ENCODE measurements around the gene ABCG2.

The ABCG2 gene

GRCh38 chr4:88158489-88159228, at the start of gene ABCG2:
ABCG2 (minus strand) TSS chr4:88158639; CDS start chr4:88139995, 18,644 bp downstream.
- peak; percentile 22 for DNase-seq

GRCh38 chr4:88208156-88208555, 49.7 kb upstream of the ABCG2 start:
- DNase-seq, result no peak

GRCh38 chr4:88207171-88207570, 48.7 kb upstream of the ABCG2 start:
- DNase-seq, result no peak

GRCh38 chr4:88204882-88205281, 46.4 kb upstream of the ABCG2 start:
- no peak for DNase-seq

GRCh38 chr4:88202443-88202842, 44.0 kb upstream of the ABCG2 start:
- DNase-seq, result no peak

GRCh38 chr4:88200186-88200585, 41.7 kb upstream of the ABCG2 start:
- DNase-seq, result no peak

GRCh38 chr4:88196523-88197185, 38.2 kb upstream of the ABCG2 start:
- no peak for DNase-seq

- no peak for DNase-seq
Measured at GRCh38 chr4:88196013-88196365, 37.5 kb upstream of the ABCG2 start.

- DNase-seq, result no peak
Measured at GRCh38 chr4:88195328-88196012, 37.0 kb upstream of the ABCG2 start.

GRCh38 chr4:88191404-88191803, 33.0 kb upstream of the ABCG2 start:
- DNase-seq, result no peak

GRCh38 chr4:88189881-88190585, 31.6 kb upstream of the ABCG2 start:
- no peak for DNase-seq

- no peak for DNase-seq
Measured at GRCh38 chr4:88189418-88189738, 30.9 kb upstream of the ABCG2 start.

- no peak for DNase-seq
Measured at GRCh38 chr4:88188738-88189417, 30.4 kb upstream of the ABCG2 start.

GRCh38 chr4:88187766-88188165, 29.3 kb upstream of the ABCG2 start:
- no peak for DNase-seq

GRCh38 chr4:88185906-88186305, 27.5 kb upstream of the ABCG2 start:
- DNase-seq, result no peak

GRCh38 chr4:88179261-88179660, 20.8 kb upstream of the ABCG2 start:
- no peak for DNase-seq

- DNase-seq, result no peak
Measured at GRCh38 chr4:88178626-88179231, 20.3 kb upstream of the ABCG2 start.

- DNase-seq, result peak; percentile 10
Measured at GRCh38 chr4:88177983-88178625, 19.7 kb upstream of the ABCG2 start.

GRCh38 chr4:88172987-88173386, 14.5 kb upstream of the ABCG2 start:
- no peak for DNase-seq

GRCh38 chr4:88171206-88171605, 12.8 kb upstream of the ABCG2 start:
- DNase-seq, result no peak

- DNase-seq, result no peak
Measured at GRCh38 chr4:88169298-88169697, 10.9 kb upstream of the ABCG2 start.

GRCh38 chr4:88166608-88167007, 8.2 kb upstream of the ABCG2 start:
- no peak for DNase-seq
